Left colon (tissue), 2 donors: Measurements from ENCODE around the gene SERTM2. TPM values are rescaled to one million over a fixed set of nuclear protein-coding genes. Genes with fewer than 3 reads are reported as not detected.

ENCODE experiments used
- ATAC-seq: fragments of 200-7000 bp; cut with Tn5 transposase; one replicate; pipeline ENCODE4 v1.9.1; 2020; ENCODE audit warnings: mild to moderate bottlenecking, moderate library complexity
- DNase-seq, 2 donors: peaks; one replicate each; pipeline ENCODE4 v3.0.0-alpha.2; 2020
- intact Hi-C, 2 donors: fragments of 100-400 bp; cut with DNase I in 1 of 2; cut with micrococcal nuclease in 1 of 2; formaldehyde crosslinking; loops; one replicate each; pipeline versions ENCODE4 v1.11.2 to v1.14.0; 2022; cut with DNase I, micrococcal nuclease
- long read RNA-seq: library from polyadenylated mRNA; unstranded; transcript quantifications from one replicate; pipeline ENCODE4 v2.0.0, GENCODE V29; 2021
- total RNA-seq, 2 donors: library from RNA; stranded (reverse); fragmentation: NEBNext Ultra II Directional; extraction: Animal tissue kit (Norgen Biotek cat#: 25700); gene quantifications; one replicate each; pipeline ENCODE4 v1.2.1, GENCODE V29; 2021
- donor health status: DM: no; HTN: no; CAD: no.
- donor health status: DM: yes; HTN: yes; CAD: no.

The SERTM2 gene
- under 1 TPM in 1 of 2 donors, not detected in 1; 0.20 TPM for total RNA-seq
- long read RNA-seq, result 0 reads

GRCh38 chrX:111511477-111511876 lies at the start of gene SERTM2:
TSS of gene SERTM2 (plus strand) at chrX:111511645. CDS start at chrX:111518858, 7,213 bp downstream.
- intact Hi-C loops, result no loop called here
- ATAC-seq (no peak), DNase-seq (no peak)

GRCh38 chrX:111465669-111466068 lies 45.8 kb upstream of the SERTM2 start:
- intact Hi-C loops, result no loop called here
- ATAC-seq, result no peak
- DNase-seq, result no peak

GRCh38 chrX:111467896-111468295 lies 43.5 kb upstream of the SERTM2 start:
- ATAC-seq (no peak), DNase-seq (peak in 1 of 2 donors; percentile 6)
- intact Hi-C loops, result no loop called here

- intact Hi-C loops, result no loop called here
- DNase-seq (no peak), ATAC-seq (no peak)
Measured at GRCh38 chrX:111470681-111471403, 40.6 kb upstream of the SERTM2 start.

- DNase-seq, result no peak
- intact Hi-C loops, result no loop called here
- ATAC-seq, result no peak
Measured at GRCh38 chrX:111481896-111482295, 29.5 kb upstream of the SERTM2 start.

- DNase-seq (no peak), ATAC-seq (no peak)
- intact Hi-C loops, result no loop called here
Measured at GRCh38 chrX:111483135-111483534, 28.3 kb upstream of the SERTM2 start.

- intact Hi-C loops, result no loop called here
- DNase-seq, result no peak
Measured at GRCh38 chrX:111483881-111484280, 27.6 kb upstream of the SERTM2 start.

GRCh38 chrX:111490688-111491087 lies 20.8 kb upstream of the SERTM2 start:
- no peak for DNase-seq
- no peak for ATAC-seq
- intact Hi-C loops, result no loop called here

More at GRCh38 chrX:111483881-111484280, 27.6 kb upstream of the SERTM2 start:
- no peak for ATAC-seq

GRCh38 chrX:111492085-111492484 lies 19.4 kb upstream of the SERTM2 start:
- no peak for DNase-seq
- no peak for ATAC-seq
- intact Hi-C loops, result no loop called here

GRCh38 chrX:111498538-111499103 lies 12.8 kb upstream of the SERTM2 start:
- DNase-seq (no peak), ATAC-seq (no peak)
- intact Hi-C loops, result no loop called here

- intact Hi-C loops, result no loop called here
- DNase-seq (no peak), ATAC-seq (no peak)
Measured at GRCh38 chrX:111503485-111503993, 7.9 kb upstream of the SERTM2 start.

GRCh38 chrX:111504941-111505340 lies 6.5 kb upstream of the SERTM2 start:
- DNase-seq (no peak), ATAC-seq (no peak)
- intact Hi-C loops, result no loop called here

GRCh38 chrX:111505783-111506182 lies 5.7 kb upstream of the SERTM2 start:
- DNase-seq (no peak), ATAC-seq (no peak)
- intact Hi-C loops, result no loop called here

- ATAC-seq, result no peak
- intact Hi-C loops, result no loop called here
Measured at GRCh38 chrX:111506826-111507225, 4.6 kb upstream of the SERTM2 start.

GRCh38 chrX:111507933-111508332 lies 3.5 kb upstream of the SERTM2 start:
- DNase-seq, result no peak
- intact Hi-C loops, result no loop called here
- no peak for ATAC-seq

More at GRCh38 chrX:111506826-111507225, 4.6 kb upstream of the SERTM2 start:
- DNase-seq, result no peak

GRCh38 chrX:111515298-111515697 lies 3.9 kb downstream of the SERTM2 start:
- ATAC-seq, result no peak
- intact Hi-C loops, result no loop called here
- DNase-seq, result no peak

GRCh38 chrX:111518667-111519066 lies 7.2 kb downstream of the SERTM2 start:
- DNase-seq (no peak), ATAC-seq (no peak)
- intact Hi-C loops, result no loop called here

GRCh38 chrX:111519215-111519614 lies 7.8 kb downstream of the SERTM2 start:
- no peak for DNase-seq
- no peak for ATAC-seq
- intact Hi-C loops, result no loop called here

- intact Hi-C loops, result no loop called here
- DNase-seq (no peak), ATAC-seq (no peak)
Measured at GRCh38 chrX:111520506-111520905, 9.1 kb downstream of the SERTM2 start.

GRCh38 chrX:111521169-111521568 lies 9.7 kb downstream of the SERTM2 start:
- intact Hi-C loops, result no loop called here
- ATAC-seq (no peak), DNase-seq (no peak)
